Lung (tissue), 12 donors: Measurements from ENCODE around the gene TNF. TPM values are rescaled to one million over a fixed set of nuclear protein-coding genes. Genes with fewer than 3 reads are reported as not detected.

Experiments
- ATAC-seq: fragments of 200-7000 bp; cut with Tn5 transposase; one replicate; pipeline ENCODE4 v1.9.1; 2020; ENCODE audit warnings: moderate number of reproducible peaks; ENCODE audit not compliant: insufficient read depth, low FRiP score
- DNase-seq, 3 donors: peaks; one replicate each; pipeline ENCODE4 v3.0.0-alpha.2; 2013 to 2017
- H3K27ac ChIP-seq, 2 donors: one replicate each; pipeline ENCODE4 v1.5.1; 2013; ENCODE audit warnings: mild to moderate bottlenecking in 2 of 2, moderate library complexity in 2 of 2, control low read depth in 1 of 2, inconsistent platforms in 1 of 2, low read depth in 1 of 2, low read length in 1 of 2
- H3K27me3 ChIP-seq, 3 donors: one replicate each; pipeline ENCODE4 v1.5.1; 2013; ENCODE audit warnings: low read length in 2 of 3; ENCODE audit not compliant: control insufficient read depth in 3 of 3, insufficient read depth in 3 of 3
- H3K36me3 ChIP-seq, 4 donors: one replicate each; pipeline ENCODE4 v1.5.1; 2013; ENCODE audit warnings: low read length in 4 of 4, mild to moderate bottlenecking in 1 of 4, moderate library complexity in 1 of 4; ENCODE audit not compliant: control insufficient read depth in 4 of 4, insufficient read depth in 4 of 4
- H3K4me1 ChIP-seq, 5 donors: one replicate each; pipeline ENCODE4 v1.5.1; 2013; ENCODE audit warnings: low read length in 5 of 5, mild to moderate bottlenecking in 2 of 5, moderate library complexity in 1 of 5; ENCODE audit not compliant: control insufficient read depth in 5 of 5, insufficient read depth in 5 of 5
- H3K4me3 ChIP-seq: one replicate; pipeline ENCODE4 v1.5.1; 2013; ENCODE audit warnings: mild to moderate bottlenecking, control low read depth, moderate library complexity
- H3K9ac ChIP-seq, 2 donors: one replicate each; pipeline ENCODE4 v1.5.1; 2013; ENCODE audit warnings: low read length in 2 of 2, control low read depth in 1 of 2; ENCODE audit not compliant: insufficient read depth in 1 of 2
- H3K9me3 ChIP-seq, 4 donors: one replicate each; pipeline ENCODE4 v1.5.1; 2013; ENCODE audit warnings: low read length in 3 of 4, mild to moderate bottlenecking in 1 of 4, moderate library complexity in 1 of 4; ENCODE audit not compliant: control insufficient read depth in 4 of 4, insufficient read depth in 3 of 4
- CTCF ChIP-seq: IDR thresholded peaks from 2 replicates; pipeline ENCODE4 v1.5.1; 2012; ENCODE audit warnings: mild to moderate bottlenecking; ENCODE audit errors: control extremely low read depth, extremely low read depth
- WGBS, 2 donors: extraction: QIAGEN DNeasy Blood & Tissue Kit; methylation state at CpG; one replicate each; pipeline ENCODE4 v1.1.7; 2013; 5-methylcytosine and 5-hydroxymethylcytosine counted together
- polyA plus RNA-seq, 2 donors: library from polyadenylated mRNA; stranded (reverse); fragments of 200-250 nt; gene quantifications; one replicate each; pipeline ENCODE4 v1.2.1, GENCODE V29; 2013
- total RNA-seq, 2 donors: library from RNA; depleted of rRNA in 1 of 2; stranded (reverse); fragments of >200 nt in 1 of 2; gene quantifications; one replicate each; pipeline ENCODE4 v1.2.1, GENCODE V29; 2014 to 2021
- donor health status: control.
- donor health status: control.
- donor health status: Bipolar disorder and iron deficiency.
- donor health status: healthy.
- donor health status: DM: yes; HTN: yes; CAD: no.

The TNF gene
- total and polyA plus RNA-seq, 4 donors = 0.23 to 15.7 (median 4.1) TPM

- H3K36me3 ChIP-seq = no peaks in the 10 kb centered on the region
- H3K9me3 ChIP-seq = no peaks in the 10 kb centered on the region
- peak overlapping the region in 1 of 2 donors; percentile 43 for H3K27ac ChIP-seq
- peaks cover 2 to 9% (median 6%) of the 10 kb centered on the region in 5 donors for H3K4me1 ChIP-seq
- no peak overlapping the region for H3K4me3 ChIP-seq
- ATAC-seq (no peak), DNase-seq (no peak)
- TF ChIP-seq CTCF = no peak
- H3K27me3 ChIP-seq = peaks cover 0 to 2% (median 0%) of the 10 kb centered on the region in 3 donors
- H3K9ac ChIP-seq = no peak overlapping the region
- 47 to 58% methylated on average over 2 of the region's 2 CpGs for WGBS, 2 donors
Observed at GRCh38 chr6:31585491-31585890, 10.1 kb downstream of the TNF start.

DNA sequence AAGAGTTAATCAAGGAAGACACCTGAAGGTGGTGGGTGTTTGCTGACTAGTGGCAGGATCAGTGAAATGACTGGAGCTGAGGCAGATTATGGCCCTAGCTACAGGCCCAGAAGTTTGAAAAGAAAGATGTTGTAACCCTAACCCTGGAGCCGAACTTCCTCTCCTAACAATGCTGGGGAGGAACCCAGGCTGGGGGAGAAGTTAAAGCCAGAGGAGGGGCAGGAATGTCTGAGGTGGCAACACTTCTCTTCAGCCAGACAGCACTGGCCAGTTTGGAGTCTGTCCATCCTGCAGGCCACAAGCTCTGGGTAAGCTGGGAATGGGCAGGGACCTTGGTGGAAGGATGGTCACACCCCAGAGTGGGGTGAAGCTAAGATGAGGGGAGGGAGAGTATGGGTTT, 10.6 kb downstream of the TNF start, which contains the start of gene LST1:
Gene LST1 (plus strand): TSS at position 270 of the 400 bp plus-strand sequence. CDS start 1,023 bp downstream, outside the sequence.
- Histone ChIP-seq H3K4me1 (peaks cover 2 to 9% (median 6%) of the 10 kb centered on the region in 5 donors), H3K36me3 (no peaks in the 10 kb centered on the region), H3K27ac (peak within 1 kb of the TSS in 1 of 2 donors; percentile 75), H3K27me3 (peaks cover 0 to 2% (median 0%) of the 10 kb centered on the region in 3 donors), H3K9ac (no peak within 1 kb of the TSS), H3K4me3 (no peak within 1 kb of the TSS), H3K9me3 (no peaks in the 10 kb centered on the region)
- ATAC-seq (no peak), DNase-seq (no peak)
- TF ChIP-seq CTCF = no peak
- 16 to 33% methylated on average over 1 of the region's 1 CpG for WGBS, 2 donors

GRCh38 chr6:31586599-31587281, 11.4 kb downstream of the TNF start:
- WGBS, 2 donors = 24 to 44% methylated on average over 9 of the region's 9 CpGs
- Histone ChIP-seq H3K4me3 (no peak overlapping the region), H3K36me3 (no peaks in the 10 kb centered on the region), H3K27ac (peak overlapping the region in 1 of 2 donors; percentile 75), H3K9me3 (no peaks in the 10 kb centered on the region), H3K4me1 (peaks cover 2 to 5% (median 4%) of the 10 kb centered on the region in 5 donors), H3K9ac (no peak overlapping the region), H3K27me3 (peaks cover 0 to 2% (median 0%) of the 10 kb centered on the region in 3 donors)
- no peak for ATAC-seq
- no peak for TF ChIP-seq CTCF
- DNase-seq = no peak
